GM18951 (cell line): ENCODE measurements around the gene MAGEB6B.
"Not testable (repeated sequence)": the region's sequence is repeated elsewhere in the genome, so short reads cannot be mapped to it uniquely, and the experiment has no call there.

Experiments
- POLR2A ChIP-seq: IDR thresholded peaks from 4 replicates; pipeline ENCODE4 v1.6.1; 2011; ENCODE audit warnings: mild to moderate bottlenecking; ENCODE audit not compliant: insufficient read length, insufficient read depth; ENCODE audit errors: extremely low read depth
- in situ Hi-C: fragments of 300-500 bp; cut with MboI; formaldehyde crosslinking; loops from one replicate; pipeline ENCODE4 v1.12.0; 2022; ENCODE audit warnings: low sequenced_read_pairs, mixed read lengths, inconsistent platforms; ENCODE audit not compliant: unreplicated experiment

MAGEB6B gene, protein sequence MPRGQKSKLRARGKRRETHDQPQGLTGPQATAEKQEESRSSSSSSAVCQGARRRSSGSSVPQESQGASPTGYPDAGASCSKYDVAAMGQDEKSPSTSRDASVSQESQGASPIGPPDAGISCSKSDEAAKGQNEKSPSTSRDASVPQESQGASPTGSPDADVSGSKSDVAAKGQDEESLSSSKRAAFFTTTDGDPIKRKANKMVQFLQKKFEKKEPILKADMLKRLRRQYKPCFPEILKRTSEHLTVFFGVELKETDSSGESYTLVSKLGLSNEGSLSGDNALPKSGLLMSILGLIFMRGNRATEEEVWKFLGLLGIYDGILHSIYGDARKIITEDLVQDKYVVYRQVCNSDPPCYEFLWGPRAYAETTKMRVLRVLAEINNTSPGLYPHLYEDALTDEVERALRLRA

DNA sequence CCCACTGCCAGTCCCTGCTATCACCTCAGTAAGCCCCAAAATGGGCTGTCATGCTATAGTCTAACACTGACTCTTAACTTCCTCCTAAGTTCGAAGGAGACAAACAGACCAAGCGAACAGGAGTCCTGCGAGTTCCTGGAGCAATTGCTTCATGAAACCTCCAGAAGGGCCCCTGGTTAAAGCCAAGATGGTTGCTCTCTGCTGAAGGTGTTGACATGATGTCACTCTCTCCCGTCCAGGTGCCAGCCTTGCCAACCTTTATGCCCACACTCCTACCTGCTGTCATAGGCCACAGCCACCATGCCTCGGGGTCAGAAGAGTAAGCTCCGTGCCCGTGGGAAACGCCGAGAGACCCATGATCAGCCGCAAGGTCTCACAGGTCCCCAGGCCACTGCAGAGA is at the start of gene MAGEB6B:
Gene MAGEB6B (plus strand): TSS at position 301 of the 400 bp plus-strand sequence. CDS start 0 bp downstream, at position 301.
- TF ChIP-seq POLR2A, result no peak
- in situ Hi-C loops, result no loop called here

DNA sequence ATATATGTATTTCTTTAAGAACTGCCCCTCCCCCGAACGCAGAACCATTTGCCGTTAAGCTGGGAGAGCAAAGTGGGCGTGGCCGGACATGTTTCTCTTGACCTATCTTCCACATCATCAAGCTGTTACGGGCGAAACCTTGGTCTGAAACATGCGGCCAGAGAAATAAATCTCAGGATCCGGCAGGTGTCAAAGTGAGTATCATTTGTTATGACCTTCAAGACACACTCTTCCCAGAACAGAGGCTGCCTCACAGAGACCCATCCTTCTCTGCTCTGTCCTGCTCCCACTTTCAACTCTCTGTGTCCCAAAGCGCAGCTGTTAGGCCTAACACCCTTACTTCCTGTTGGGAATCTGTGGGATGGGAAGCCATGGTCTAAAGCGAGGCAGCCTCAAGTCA is 22.1 kb upstream of the MAGEB6B start, which contains the start of gene MAGEB18:
Gene MAGEB18 (plus strand): TSS at position 70 of the 400 bp plus-strand sequence. CDS start 643 bp downstream, outside the sequence.
- in situ Hi-C loops, result no loop called here

DNA sequence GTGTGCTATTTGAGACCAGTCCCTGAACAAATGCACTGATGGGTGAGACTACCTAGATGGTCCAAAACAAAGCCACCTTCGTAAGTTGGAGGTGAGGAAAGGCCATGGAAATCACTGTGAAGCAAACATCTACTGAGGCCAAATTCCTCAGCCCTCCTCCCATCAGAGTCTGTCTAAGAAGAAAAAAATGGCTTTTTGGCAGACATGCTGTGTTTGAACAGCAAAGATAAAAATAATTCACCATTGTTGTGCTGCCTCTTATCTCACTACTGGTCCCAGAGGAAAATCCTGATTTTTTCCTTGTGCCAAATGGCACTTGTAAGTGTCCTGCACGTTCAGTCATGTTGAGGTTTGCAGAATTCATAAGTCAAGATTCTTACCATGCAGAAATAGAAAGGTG is 14.4 kb upstream of the MAGEB6B start:
- in situ Hi-C loops, result no loop called here
- TF ChIP-seq POLR2A, result no peak

More for the DNA sequence above, 22.1 kb upstream of the MAGEB6B start, which contains the start of gene MAGEB18:
- TF ChIP-seq POLR2A, result no peak

DNA sequence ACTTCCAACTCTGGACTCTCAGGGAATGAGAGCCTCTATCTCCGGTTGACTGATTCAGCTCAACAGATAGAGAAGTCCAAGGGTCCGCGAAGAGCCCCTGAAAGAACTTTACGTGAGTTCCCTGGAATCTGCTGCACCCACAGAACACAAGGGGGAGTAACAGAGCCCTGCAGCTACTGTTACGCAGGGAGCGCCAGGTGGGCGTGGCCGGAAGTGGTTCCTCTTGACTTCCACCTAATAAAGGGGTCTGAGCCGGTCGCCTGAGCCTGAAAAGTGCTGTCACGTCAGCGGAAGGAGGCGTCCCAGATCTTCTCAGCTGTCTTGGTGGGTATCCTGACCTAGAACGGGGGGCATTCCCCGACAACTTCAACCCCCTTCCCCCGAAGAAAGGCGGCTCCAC is 31.8 kb downstream of the MAGEB6B start, which contains the start of gene MAGEB6:
Gene MAGEB6 (plus strand): TSS at position 237 of the 400 bp plus-strand sequence. CDS start 1,407 bp downstream, outside the sequence.
- no peak for TF ChIP-seq POLR2A
- in situ Hi-C loops, result no loop called here

DNA sequence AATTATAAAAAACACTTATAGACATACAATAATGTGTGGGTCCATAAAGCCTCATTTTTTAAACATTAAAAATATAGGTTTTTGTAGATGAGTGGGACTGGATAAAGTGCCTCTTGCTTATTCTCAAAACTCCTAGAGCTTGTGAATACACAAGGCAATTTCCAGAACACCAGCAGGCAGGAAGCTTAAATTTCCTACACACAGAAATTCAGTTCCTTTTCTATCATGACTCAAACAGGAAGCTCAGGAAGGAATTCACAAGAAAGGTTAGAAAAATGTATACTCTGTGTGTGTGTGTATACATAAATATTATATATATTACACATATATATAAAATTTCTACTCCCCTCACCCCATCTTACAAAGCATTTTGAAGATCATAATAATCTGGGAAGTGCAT is 43.2 kb downstream of the MAGEB6B start:
- in situ Hi-C loops, result no loop called here
- TF ChIP-seq POLR2A, result no peak

DNA sequence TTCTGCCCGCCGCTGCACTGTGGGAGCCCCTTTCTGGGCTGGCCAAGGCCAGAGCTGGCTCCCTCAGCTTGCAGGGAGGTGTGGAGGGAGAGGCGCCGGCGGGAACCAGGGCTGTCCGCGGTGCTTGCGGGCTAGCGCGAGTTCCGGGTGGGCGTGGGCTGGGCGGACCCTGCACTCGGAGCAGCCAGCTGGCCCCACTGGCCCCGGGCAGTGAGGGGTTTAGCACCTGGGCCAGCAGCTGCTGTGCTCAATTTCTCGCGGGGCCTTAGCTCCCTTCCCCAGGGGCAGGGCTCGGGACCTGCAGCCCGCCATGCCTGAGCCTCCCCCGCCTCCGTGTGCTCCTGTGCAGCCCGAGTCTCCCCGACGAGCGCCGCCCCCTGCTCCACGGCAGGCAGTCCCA is 44.3 kb downstream of the MAGEB6B start:
- in situ Hi-C loops, result not testable (repeated sequence)

DNA sequence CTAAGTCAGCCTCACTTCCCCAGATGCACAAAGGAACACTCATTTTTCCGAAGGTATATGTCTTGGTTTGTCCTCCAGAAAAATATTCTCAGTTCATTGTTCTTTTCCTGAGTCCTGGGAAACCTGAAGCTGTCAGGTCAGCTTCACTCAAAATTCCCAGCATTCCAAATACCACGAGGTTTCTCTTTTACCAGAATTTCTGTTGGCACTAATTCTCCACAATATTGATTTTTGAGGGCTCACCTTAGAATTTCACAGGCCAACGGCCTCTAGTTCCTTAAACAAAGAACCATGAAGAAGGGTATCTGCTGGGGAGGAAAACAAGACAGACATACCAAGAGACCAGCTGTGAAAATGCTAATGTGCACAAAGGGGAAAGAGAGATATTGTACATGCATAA is 47.6 kb downstream of the MAGEB6B start:
- in situ Hi-C loops, result no loop called here
- TF ChIP-seq POLR2A, result no peak
